K562 (cell line): ENCODE results near the gene CTSZ. TPM values are rescaled to one million over a fixed set of nuclear protein-coding genes. Genes with fewer than 3 reads are reported as not detected.

Source experiments
- COPS2 ChIP-seq: fragments of 450-650 bp; conservative IDR thresholded peaks from 2 replicates; pipeline ENCODE4 v1.6.1; 2016; ENCODE audit warnings: mild to moderate bottlenecking, moderate library complexity
- EGR1 ChIP-seq: fragments of 450-650 bp; conservative IDR thresholded peaks from 2 replicates; pipeline ENCODE4 v1.6.1; 2017; ENCODE audit warnings: mild to moderate bottlenecking
- ETV5 ChIP-seq: sonication (generic); formaldehyde crosslinking; IDR thresholded peaks from 2 replicates; pipeline ENCODE4 v1.4.0; 2020; ENCODE audit warnings: low read depth, mild to moderate bottlenecking, missing genetic modification reagents
- HNRNPH1 ChIP-seq: fragments of 200-400 bp; formaldehyde crosslinking; optimal IDR thresholded peaks from 2 replicates; pipeline ENCODE3; 2017; ENCODE audit warnings: low read depth, mild to moderate bottlenecking, low read length, moderate library complexity
- HNRNPL ChIP-seq: fragments of 200-400 bp; formaldehyde crosslinking; IDR thresholded peaks from 2 replicates; pipeline ENCODE4 v1.6.1; 2017; ENCODE audit warnings: low read depth, mild to moderate bottlenecking, low read length
- KLF6 ChIP-seq: fragments of 250-450 bp; sonication (Bioruptor Pico); IDR thresholded peaks from 2 replicates; pipeline ENCODE4 v1.4.0; 2020; ENCODE audit warnings: mild to moderate bottlenecking, moderate library complexity, borderline replicate concordance
- MGA ChIP-seq: fragments of 450-650 bp; IDR thresholded peaks from 2 replicates; pipeline ENCODE4 v1.6.1; 2016; ENCODE audit warnings: mild to moderate bottlenecking, moderate library complexity
- NFE2 ChIP-seq: IDR thresholded peaks from 2 replicates; pipeline ENCODE4 v1.6.1; 2014; ENCODE audit warnings: antibody characterized with exemption, low read depth
- PHF20 ChIP-seq: fragments of 450-650 bp; IDR thresholded peaks from 2 replicates; pipeline ENCODE4 v1.6.1; 2018; ENCODE audit not compliant: partially characterized antibody
- ZHX1 ChIP-seq: fragments of 150-350 bp; conservative IDR thresholded peaks from 2 replicates; pipeline ENCODE4 v1.6.1; 2014; ENCODE audit warnings: low read length
- ZNF277 ChIP-seq: fragments of 250-450 bp; sonication (Bioruptor Pico); IDR thresholded peaks from 2 replicates; pipeline ENCODE4 v1.8.0; 2022; ENCODE audit warnings: inconsistent platforms, mild to moderate bottlenecking, moderate library complexity, borderline replicate concordance
- polyA plus RNA-seq, 8 experiments: library from polyadenylated mRNA; depleted of rRNA in 4 of 8; stranded (reverse) in 5 of 8; unstranded in 3 of 8; fragments of >200 nt; fragmentation: Nextera tagmentation in 2 of 8; fragmentation: Illumina TruSeq in 1 of 8; extraction: Ambion mirVana in 2 of 8; extraction: Trizol in 1 of 8; gene quantifications; 2 replicates each; pipeline versions ENCODE4 v1.2.1 to v1.2.3, GENCODE V29; 2011 to 2014; ENCODE audit warnings: inconsistent platforms in 1 of 8, missing spikeins in 1 of 8
- total RNA-seq, 7 experiments: library from RNA; depleted of rRNA in 6 of 7; stranded (reverse); fragments of >200 nt in 6 of 7; fragmentation: Illumina TruSeq in 2 of 7; extraction: Trizol in 2 of 7; gene quantifications; 2 replicates each; pipeline versions ENCODE4 v1.2.1 to v1.2.3, GENCODE V29; 2011 to 2021; ENCODE audit warnings: low replicate concordance in 1 of 7

CTSZ gene
- total and polyA plus RNA-seq, 9 of the 15 experiments (the other 6 are each of a cell fraction or from before 2014, with no cell fraction given): 1.6 to 143 (median 82.8) TPM

GRCh38 chr20:59031564-59032022 lies 24.5 kb upstream of the CTSZ start (continued):
- TF ChIP-seq HNRNPH1: no peak
- TF ChIP-seq ZNF277 (CRISPR knock-in tag): no peak
- no peak for TF ChIP-seq COPS2
- no peak for TF ChIP-seq HNRNPL
- TF ChIP-seq PHF20: no peak
- no peak for TF ChIP-seq KLF6
- no peak for TF ChIP-seq NFE2
- no peak for TF ChIP-seq ZHX1
- no peak for TF ChIP-seq ETV5 (CRISPR knock-in tag)
- TF ChIP-seq EGR1: no peak
- peak; percentile 11; the same call in 1 of the 2 replicates for TF ChIP-seq MGA
